ENCODE measurements around the gene ROGDI. TPM values are rescaled to one million over a fixed set of nuclear protein-coding genes. Genes with fewer than 3 reads are reported as not detected.

The ROGDI gene
- polyA plus RNA-seq, 2 of the 4 experiments (the other 2 are of a cell fraction): 7.2 to 15.1 TPM

DNA sequence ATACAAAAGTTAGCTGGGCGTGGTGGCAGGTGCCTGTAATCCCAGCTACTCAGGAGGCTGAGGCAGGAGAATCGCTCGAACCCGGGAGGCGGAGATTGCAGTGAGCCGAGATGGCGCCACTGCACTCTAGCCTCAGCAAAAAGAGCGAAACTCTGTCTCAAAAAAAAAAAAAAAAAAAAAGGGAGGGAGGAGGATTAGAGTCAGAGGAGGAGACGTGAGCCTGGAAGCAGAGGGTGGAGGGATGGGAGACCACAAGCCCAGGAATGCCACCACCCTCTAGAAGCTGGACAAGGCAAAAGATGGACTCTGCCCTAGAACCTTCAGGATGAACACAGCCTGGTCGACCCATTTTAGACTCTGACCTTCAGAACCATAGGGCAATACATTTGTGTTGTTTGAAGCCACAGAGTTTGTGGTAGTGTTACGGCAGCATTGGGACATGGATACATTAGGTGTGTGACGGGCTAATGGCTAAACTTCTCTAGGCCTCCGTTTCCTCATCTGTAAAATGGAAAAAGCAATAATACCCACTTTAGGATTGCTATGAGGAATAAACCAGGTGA, 9.4 kb downstream of the ROGDI start:
- FAIRE-seq (no peak), DNase-seq (ENCODE audit: low read depth in 1 of 2, low spot score in 1 of 2) (no peak), ATAC-seq (no peak)
- WGBS (ENCODE audit: missing lambda C conversion rate): 68% methylated on average over 13 of the region's 13 CpGs
- Histone ChIP-seq H3K4me3 (no peak overlapping the region), H3K9me3 (no peaks in the 10 kb centered on the region), H3K4me1 (peaks cover 15% of the 10 kb centered on the region), H3K27ac (no peak overlapping the region), H3K4me2 (no peak overlapping the region)
- CTCF ChIA-PET: interaction anchor here (0.7 to 1.2 kb wide), 3 partner anchors 112 to 1530 kb away, joined by 3 to 5 read pairs (median 3); no protein-coding TSS in a partner anchor
- POLR2A ChIA-PET: interaction anchor here (0.7 kb wide), 1 partner anchor 56 kb away, joined by 3 read pairs; no protein-coding TSS in a partner anchor
- TF ChIP-seq, protein P1, sequence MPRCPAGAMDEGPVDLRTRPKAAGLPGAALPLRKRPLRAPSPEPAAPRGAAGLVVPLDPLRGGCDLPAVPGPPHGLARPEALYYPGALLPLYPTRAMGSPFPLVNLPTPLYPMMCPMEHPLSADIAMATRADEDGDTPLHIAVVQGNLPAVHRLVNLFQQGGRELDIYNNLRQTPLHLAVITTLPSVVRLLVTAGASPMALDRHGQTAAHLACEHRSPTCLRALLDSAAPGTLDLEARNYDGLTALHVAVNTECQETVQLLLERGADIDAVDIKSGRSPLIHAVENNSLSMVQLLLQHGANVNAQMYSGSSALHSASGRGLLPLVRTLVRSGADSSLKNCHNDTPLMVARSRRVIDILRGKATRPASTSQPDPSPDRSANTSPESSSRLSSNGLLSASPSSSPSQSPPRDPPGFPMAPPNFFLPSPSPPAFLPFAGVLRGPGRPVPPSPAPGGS (IDR thresholded peaks at IDR 0.05): no peak
- TF ChIP-seq RNF2 (IDR thresholded peaks at IDR 0.05; ENCODE audit: borderline replicate concordance, low read depth) (no peak), BHLHE40 (IDR thresholded peaks at IDR 0.05; ENCODE audit: low read depth, low read length) (no peak), FOSB (CRISPR knock-in tag; IDR thresholded peaks at IDR 0.05) (no peak), KDM1A (IDR thresholded peaks at IDR 0.05; ENCODE audit: low read depth) (no peak), CEBPB (IDR thresholded peaks at IDR 0.05) (no peak), RCOR1 (IDR thresholded peaks at IDR 0.05; ENCODE audit: low read depth, low read length) (no peak), MYC (IDR thresholded peaks at IDR 0.05; ENCODE audit: borderline replicate concordance, low read length) (no peak), FOXS1 (CRISPR knock-in tag; IDR thresholded peaks at IDR 0.05) (no peak), CBX8 (IDR thresholded peaks at IDR 0.05) (no peak), KDM5A (IDR thresholded peaks at IDR 0.05) (no peak), JUNB (IDR thresholded peaks at IDR 0.05) (no peak), HOXB13 (CRISPR knock-in tag; IDR thresholded peaks at IDR 0.05; ENCODE audit: low read depth) (no peak), ZC3H11A (IDR thresholded peaks at IDR 0.05) (no peak), MAZ (IDR thresholded peaks at IDR 0.05; ENCODE audit: borderline replicate concordance, low read depth, low read length) (no peak), CBX2 (IDR thresholded peaks at IDR 0.05; ENCODE audit: borderline replicate concordance, low read depth) (no peak), NFE2L2 (conservative IDR thresholded peaks at IDR 0.05; ENCODE audit: low read length) (no peak)
- TF ChIP-seq, protein P2, sequence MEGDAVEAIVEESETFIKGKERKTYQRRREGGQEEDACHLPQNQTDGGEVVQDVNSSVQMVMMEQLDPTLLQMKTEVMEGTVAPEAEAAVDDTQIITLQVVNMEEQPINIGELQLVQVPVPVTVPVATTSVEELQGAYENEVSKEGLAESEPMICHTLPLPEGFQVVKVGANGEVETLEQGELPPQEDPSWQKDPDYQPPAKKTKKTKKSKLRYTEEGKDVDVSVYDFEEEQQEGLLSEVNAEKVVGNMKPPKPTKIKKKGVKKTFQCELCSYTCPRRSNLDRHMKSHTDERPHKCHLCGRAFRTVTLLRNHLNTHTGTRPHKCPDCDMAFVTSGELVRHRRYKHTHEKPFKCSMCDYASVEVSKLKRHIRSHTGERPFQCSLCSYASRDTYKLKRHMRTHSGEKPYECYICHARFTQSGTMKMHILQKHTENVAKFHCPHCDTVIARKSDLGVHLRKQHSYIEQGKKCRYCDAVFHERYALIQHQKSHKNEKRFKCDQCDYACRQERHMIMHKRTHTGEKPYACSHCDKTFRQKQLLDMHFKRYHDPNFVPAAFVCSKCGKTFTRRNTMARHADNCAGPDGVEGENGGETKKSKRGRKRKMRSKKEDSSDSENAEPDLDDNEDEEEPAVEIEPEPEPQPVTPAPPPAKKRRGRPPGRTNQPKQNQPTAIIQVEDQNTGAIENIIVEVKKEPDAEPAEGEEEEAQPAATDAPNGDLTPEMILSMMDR (IDR thresholded peaks at IDR 0.05): no peak
- TF ChIP-seq, protein P3, sequence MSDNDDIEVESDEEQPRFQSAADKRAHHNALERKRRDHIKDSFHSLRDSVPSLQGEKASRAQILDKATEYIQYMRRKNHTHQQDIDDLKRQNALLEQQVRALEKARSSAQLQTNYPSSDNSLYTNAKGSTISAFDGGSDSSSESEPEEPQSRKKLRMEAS (IDR thresholded peaks at IDR 0.05): no peak

DNA sequence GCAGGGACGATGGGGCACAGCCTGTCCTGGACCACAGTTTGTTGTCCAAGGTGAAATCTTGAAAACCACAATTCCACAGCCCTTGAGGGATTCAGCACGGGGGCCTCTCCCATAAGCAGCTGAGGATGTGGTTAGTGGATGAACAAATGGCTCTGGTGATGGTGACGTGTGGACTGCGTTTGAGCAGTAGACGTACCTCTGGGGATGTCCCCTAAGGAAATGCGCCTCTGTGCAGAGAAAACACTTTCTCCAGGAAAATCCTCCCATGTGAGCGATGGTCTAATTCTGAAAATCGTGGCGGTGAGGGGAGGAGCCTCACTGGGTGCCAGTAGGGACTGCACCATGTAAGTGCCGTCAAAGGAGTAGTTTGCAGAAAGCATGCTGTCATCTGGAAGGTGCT, 11.6 kb downstream of the ROGDI start:
- no peak for DNase-seq (ENCODE audit: low read depth in 1 of 2, low spot score in 1 of 2)
- ATAC-seq: no peak
- ChIA-PET POLR2A (no interaction called here), CTCF (no interaction called here)
- Histone ChIP-seq H3K4me1 (peaks cover 26% of the 10 kb centered on the region), H3K27ac (no peak overlapping the region), H3K4me3 (no peak overlapping the region), H3K4me2 (no peak overlapping the region), H3K9me3 (no peaks in the 10 kb centered on the region)
- no peak for FAIRE-seq
- TF ChIP-seq CBX2 (IDR thresholded peaks at IDR 0.05; ENCODE audit: borderline replicate concordance, low read depth) (no peak), HDAC2 (IDR thresholded peaks at IDR 0.05) (no peak), MAZ (IDR thresholded peaks at IDR 0.05; ENCODE audit: borderline replicate concordance, low read depth, low read length) (no peak)
- WGBS (ENCODE audit: missing lambda C conversion rate): 84% methylated on average over 10 of the region's 10 CpGs

DNA sequence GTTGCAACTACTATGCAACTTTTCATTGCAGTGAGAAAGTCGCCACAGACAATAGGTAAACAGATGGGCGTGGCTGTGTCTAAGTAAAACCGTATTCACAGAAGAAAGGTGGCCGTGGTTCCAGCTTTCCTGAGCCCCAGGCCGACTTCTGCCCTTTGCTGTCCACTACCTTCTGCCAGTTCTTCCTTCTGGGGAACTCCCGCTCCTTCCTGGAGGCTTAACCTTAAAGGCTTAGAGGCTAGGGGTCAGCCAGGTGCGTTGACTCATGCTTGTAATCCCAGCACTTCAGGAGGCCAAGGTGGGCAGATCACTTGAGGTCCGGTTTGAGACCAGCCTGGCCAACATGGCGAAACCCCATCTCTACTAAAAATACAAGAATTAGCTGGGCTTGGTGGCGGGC, 12.2 kb downstream of the ROGDI start:
- no peak for DNase-seq (ENCODE audit: low read depth in 1 of 2, low spot score in 1 of 2)
- no peak for FAIRE-seq
- Histone ChIP-seq H3K4me3 (no peak overlapping the region), H3K27ac (no peak overlapping the region), H3K4me2 (0 out of 3 replicates have a peak overlapping the region, but pooled peaks have one; percentile 8), H3K4me1 (peaks cover 26% of the 10 kb centered on the region), H3K9me3 (no peaks in the 10 kb centered on the region)
- 60% methylated on average over 10 of the region's 10 CpGs for WGBS (ENCODE audit: missing lambda C conversion rate)
- ChIA-PET CTCF (interaction anchor here (0.6 kb wide), 1 partner anchor 235 kb away, joined by 3 read pairs; no protein-coding TSS in a partner anchor), POLR2A (no interaction called here)
- TF ChIP-seq JUN (IDR thresholded peaks at IDR 0.05): no peak
- TF ChIP-seq CEBPB (IDR thresholded peaks at IDR 0.05): no peak
- no peak for TF ChIP-seq MAFK (IDR thresholded peaks at IDR 0.05; ENCODE audit: partially characterized antibody)
- no peak for TF ChIP-seq RFX5 (IDR thresholded peaks at IDR 0.05)
- TF ChIP-seq HEYL (CRISPR knock-in tag; IDR thresholded peaks at IDR 0.05): no peak
- no peak for TF ChIP-seq SMC3 (IDR thresholded peaks at IDR 0.05)
- TF ChIP-seq CHD4 (IDR thresholded peaks at IDR 0.05; ENCODE audit: borderline replicate concordance): no peak
- TF ChIP-seq, protein P2 (IDR thresholded peaks at IDR 0.05): no peak
- no peak for TF ChIP-seq RAD21 (conservative IDR thresholded peaks at IDR 0.05 in 1 of 2, IDR thresholded peaks at IDR 0.05 in 1 of 2)
- TF ChIP-seq POLR2A (IDR thresholded peaks at IDR 0.05; ENCODE audit: low read length): no peak
- TF ChIP-seq, protein P4, sequence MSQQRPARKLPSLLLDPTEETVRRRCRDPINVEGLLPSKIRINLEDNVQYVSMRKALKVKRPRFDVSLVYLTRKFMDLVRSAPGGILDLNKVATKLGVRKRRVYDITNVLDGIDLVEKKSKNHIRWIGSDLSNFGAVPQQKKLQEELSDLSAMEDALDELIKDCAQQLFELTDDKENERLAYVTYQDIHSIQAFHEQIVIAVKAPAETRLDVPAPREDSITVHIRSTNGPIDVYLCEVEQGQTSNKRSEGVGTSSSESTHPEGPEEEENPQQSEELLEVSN (IDR thresholded peaks at IDR 0.05; ENCODE audit: borderline replicate concordance, low read depth): no peak
- no peak for TF ChIP-seq NR3C1 (IDR thresholded peaks at IDR 0.05)
- no peak for ATAC-seq

Measured in A549 (cell line).